Colonic mucosa (tissue), 4 donors: ENCODE data around the gene PSMA5. TPM values are rescaled to one million over a fixed set of nuclear protein-coding genes. Genes with fewer than 3 reads are reported as not detected.
"Not testable (repeated sequence)": the region's sequence is repeated elsewhere in the genome, so short reads cannot be mapped to it uniquely, and the experiment has no call there.

Source experiments
- DNase-seq: peaks from one replicate; pipeline ENCODE4 v3.0.0-alpha.2; 2020
- H3K27ac ChIP-seq: fragments of 200-600 bp; one replicate; pipeline ENCODE4 v1.8.0; 2021
- H3K27me3 ChIP-seq: fragments of 200-600 bp; one replicate; pipeline ENCODE4 v1.8.0; 2021
- H3K36me3 ChIP-seq: fragments of 200-600 bp; one replicate; pipeline ENCODE4 v1.8.0; 2021
- H3K4me1 ChIP-seq: fragments of 200-600 bp; one replicate; pipeline ENCODE4 v1.8.0; 2021; ENCODE audit warnings: mild to moderate bottlenecking
- H3K4me3 ChIP-seq: fragments of 200-600 bp; one replicate; pipeline ENCODE4 v1.8.0; 2021
- H3K9ac ChIP-seq, 2 donors: one replicate each; pipeline ENCODE4 v1.7.0; 2013; ENCODE audit warnings: control low read depth in 2 of 2, low read depth in 2 of 2, low read length in 2 of 2
- H3K9me3 ChIP-seq: fragments of 200-600 bp; one replicate; pipeline ENCODE4 v1.8.0; 2021
- CTCF ChIP-seq: fragments of 200-600 bp; IDR thresholded peaks from one replicate; pipeline ENCODE4 v1.8.0; 2022; ENCODE audit warnings: antibody characterized with exemption, mild to moderate bottlenecking
- intact Hi-C: fragments of 100-400 bp; cut with DNase I; formaldehyde crosslinking; loops from one replicate; pipeline ENCODE4 v1.14.1; 2022
- total RNA-seq, 2 donors: library from RNA; stranded (reverse); fragmentation: NEBNext Ultra II Directional in 1 of 2; extraction: Animal tissue kit (Norgen Biotek cat#: 25700) in 1 of 2; gene quantifications; one replicate each; pipeline ENCODE4 v1.2.1, GENCODE V29; 2021
- donor health status: healthy.
- donor health status: DM: no; HTN: no; CAD: no.
- donor health status: DM: no; HTN: no; CAD: no.

PSMA5 gene
- total RNA-seq, 2 donors from 2014 or later: 93.9 to 163 TPM

GRCh38 chr1:109466125-109466451 lies 39.8 kb upstream of the PSMA5 start:
- peak overlapping the region in 1 of 2 donors; percentile 43 for H3K9ac ChIP-seq
- peaks cover 41% of the 10 kb centered on the region for H3K27me3 ChIP-seq
- no peak for TF ChIP-seq CTCF
- H3K4me1 ChIP-seq: no peaks in the 10 kb centered on the region
- DNase-seq: no peak
- intact Hi-C loops: no loop called here
- H3K27ac ChIP-seq: no peak overlapping the region
- no peaks in the 10 kb centered on the region for H3K9me3 ChIP-seq
- peak overlapping the region; percentile 63 for H3K4me3 ChIP-seq
- no peaks in the 10 kb centered on the region for H3K36me3 ChIP-seq

- no peak for DNase-seq
- no peak overlapping the region for H3K4me3 ChIP-seq
- H3K4me1 ChIP-seq: no peaks in the 10 kb centered on the region
- no peak for TF ChIP-seq CTCF
- no peak overlapping the region for H3K27ac ChIP-seq
- H3K9me3 ChIP-seq: no peaks in the 10 kb centered on the region
- no peak overlapping the region for H3K9ac ChIP-seq
- intact Hi-C loops: no loop called here
- H3K36me3 ChIP-seq: no peaks in the 10 kb centered on the region
- peaks cover 1% of the 10 kb centered on the region for H3K27me3 ChIP-seq
Measured at GRCh38 chr1:109457819-109458218, 31.6 kb upstream of the PSMA5 start.

GRCh38 chr1:109454497-109455133 lies 28.4 kb upstream of the PSMA5 start:
- DNase-seq: no peak
- no peak for TF ChIP-seq CTCF
- H3K27ac ChIP-seq: no peak overlapping the region
- H3K4me1 ChIP-seq: no peaks in the 10 kb centered on the region
- no peak overlapping the region for H3K9ac ChIP-seq
- no peak overlapping the region for H3K4me3 ChIP-seq
- no peaks in the 10 kb centered on the region for H3K27me3 ChIP-seq
- intact Hi-C loops: no loop called here
- no peaks in the 10 kb centered on the region for H3K9me3 ChIP-seq
- H3K36me3 ChIP-seq: no peaks in the 10 kb centered on the region

GRCh38 chr1:109447524-109447923 lies 21.3 kb upstream of the PSMA5 start:
- H3K27me3 ChIP-seq: no peaks in the 10 kb centered on the region

GRCh38 chr1:109445949-109446695 lies 19.9 kb upstream of the PSMA5 start:
- H3K27me3 ChIP-seq, intact Hi-C loops, DNase-seq, H3K4me1 ChIP-seq, H3K9ac ChIP-seq, H3K36me3 ChIP-seq, H3K4me3 ChIP-seq, H3K27ac ChIP-seq, H3K9me3 ChIP-seq: not testable (repeated sequence)

More at GRCh38 chr1:109447524-109447923, 21.3 kb upstream of the PSMA5 start:
- Histone ChIP-seq H3K27ac (no peak overlapping the region), H3K36me3 (no peaks in the 10 kb centered on the region), H3K4me1 (no peaks in the 10 kb centered on the region), H3K9ac (no peak overlapping the region), H3K4me3 (no peak overlapping the region), H3K9me3 (no peaks in the 10 kb centered on the region)
- intact Hi-C loops: no loop called here
- DNase-seq: no peak
- TF ChIP-seq CTCF: no peak

- intact Hi-C loops: no loop called here
- no peaks in the 10 kb centered on the region for H3K27me3 ChIP-seq
Measured at GRCh38 chr1:109444346-109444745, 18.1 kb upstream of the PSMA5 start.

More at GRCh38 chr1:109444346-109444745, 18.1 kb upstream of the PSMA5 start:
- H3K9me3 ChIP-seq: no peaks in the 10 kb centered on the region
- DNase-seq: no peak
- no peak overlapping the region for H3K27ac ChIP-seq
- H3K36me3 ChIP-seq: no peaks in the 10 kb centered on the region
- no peaks in the 10 kb centered on the region for H3K4me1 ChIP-seq
- H3K9ac ChIP-seq: no peak overlapping the region
- H3K4me3 ChIP-seq: no peak overlapping the region
- TF ChIP-seq CTCF: no peak
